ENCODE data around the gene TRPM3.

GRCh38 chr9:70587201-70587600 lies 534.2 kb downstream of the TRPM3 start:
- TF ChIP-seq POLR2AphosphoS5 (IDR thresholded peaks at IDR 0.05; ENCODE audit: control insufficient read depth, insufficient read depth, low read depth, low read length), result no peak
- TF ChIP-seq CBX3 (IDR thresholded peaks at IDR 0.05; ENCODE audit: borderline replicate concordance in 1 of 2, low read length in 2 of 2), result no peak
- TF ChIP-seq MYBL2 (IDR thresholded peaks at IDR 0.05; ENCODE audit: low read depth), result no peak
- no peak for TF ChIP-seq MYBL2 (CRISPR knock-in tag; IDR thresholded peaks at IDR 0.05; ENCODE audit: borderline replicate concordance)
- no peak for TF ChIP-seq ETV1 (tag; conservative IDR thresholded peaks at IDR 0.05; ENCODE audit: low read depth)
- TF ChIP-seq MTA3 (IDR thresholded peaks at IDR 0.05; ENCODE audit: borderline replicate concordance), result no peak
- no peak for TF ChIP-seq CBFB (CRISPR knock-in tag; IDR thresholded peaks at IDR 0.05)
- TF ChIP-seq TRIM25 (IDR thresholded peaks at IDR 0.05; ENCODE audit: borderline replicate concordance), result no peak
- TF ChIP-seq NFIC (IDR thresholded peaks at IDR 0.05), result no peak
- no peak for TF ChIP-seq ZNF324 (CRISPR knock-in tag; IDR thresholded peaks at IDR 0.05)

Data from K562 (cell line).